ENCODE measurements around the gene PROM2.
"Not testable (repeated sequence)": the region's sequence is repeated elsewhere in the genome, so short reads cannot be mapped to it uniquely, and the experiment has no call there.

PROM2 gene

DNA sequence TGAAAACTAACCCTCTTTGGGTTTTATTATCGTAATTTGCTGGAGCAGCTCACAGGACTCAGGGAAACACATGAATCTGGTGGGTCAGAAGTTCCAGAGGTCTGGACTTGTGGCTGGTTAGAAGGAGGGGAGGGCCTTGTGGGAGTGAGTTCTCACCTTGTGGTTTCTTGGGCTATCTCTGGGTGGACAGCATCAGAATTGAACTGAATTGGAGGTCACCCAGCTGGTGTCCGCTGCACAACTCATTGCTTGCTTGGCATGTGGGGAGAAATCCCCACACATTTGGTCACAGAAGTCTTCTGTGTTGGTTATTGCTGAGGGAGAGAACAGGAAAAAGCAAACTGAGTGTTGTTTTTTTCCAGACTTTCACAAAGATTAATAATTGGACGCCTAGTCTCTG is 39.4 kb upstream of the PROM2 start:
- no peak for DNase-seq
- intact Hi-C loops (cut with DNase I; ENCODE audit: low total_unique reads), result no loop called here
- TF ChIP-seq, protein P1, sequence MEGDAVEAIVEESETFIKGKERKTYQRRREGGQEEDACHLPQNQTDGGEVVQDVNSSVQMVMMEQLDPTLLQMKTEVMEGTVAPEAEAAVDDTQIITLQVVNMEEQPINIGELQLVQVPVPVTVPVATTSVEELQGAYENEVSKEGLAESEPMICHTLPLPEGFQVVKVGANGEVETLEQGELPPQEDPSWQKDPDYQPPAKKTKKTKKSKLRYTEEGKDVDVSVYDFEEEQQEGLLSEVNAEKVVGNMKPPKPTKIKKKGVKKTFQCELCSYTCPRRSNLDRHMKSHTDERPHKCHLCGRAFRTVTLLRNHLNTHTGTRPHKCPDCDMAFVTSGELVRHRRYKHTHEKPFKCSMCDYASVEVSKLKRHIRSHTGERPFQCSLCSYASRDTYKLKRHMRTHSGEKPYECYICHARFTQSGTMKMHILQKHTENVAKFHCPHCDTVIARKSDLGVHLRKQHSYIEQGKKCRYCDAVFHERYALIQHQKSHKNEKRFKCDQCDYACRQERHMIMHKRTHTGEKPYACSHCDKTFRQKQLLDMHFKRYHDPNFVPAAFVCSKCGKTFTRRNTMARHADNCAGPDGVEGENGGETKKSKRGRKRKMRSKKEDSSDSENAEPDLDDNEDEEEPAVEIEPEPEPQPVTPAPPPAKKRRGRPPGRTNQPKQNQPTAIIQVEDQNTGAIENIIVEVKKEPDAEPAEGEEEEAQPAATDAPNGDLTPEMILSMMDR (IDR thresholded peaks at IDR 0.05), result no peak
- H3K27ac ChIP-seq, result no peak overlapping the region
- H3K27me3 ChIP-seq, result no peaks in the 10 kb centered on the region
- no peak overlapping the region for H3K4me3 ChIP-seq
- H3K36me3 ChIP-seq, result peaks cover 0 to 17% (median 0%) of the 10 kb centered on the region in 3 donors
- H3K4me1 ChIP-seq, result no peaks in the 10 kb centered on the region
- H3K9me3 ChIP-seq, result peaks cover 0 to 97% (median 39%) of the 10 kb centered on the region in 3 donors

DNA sequence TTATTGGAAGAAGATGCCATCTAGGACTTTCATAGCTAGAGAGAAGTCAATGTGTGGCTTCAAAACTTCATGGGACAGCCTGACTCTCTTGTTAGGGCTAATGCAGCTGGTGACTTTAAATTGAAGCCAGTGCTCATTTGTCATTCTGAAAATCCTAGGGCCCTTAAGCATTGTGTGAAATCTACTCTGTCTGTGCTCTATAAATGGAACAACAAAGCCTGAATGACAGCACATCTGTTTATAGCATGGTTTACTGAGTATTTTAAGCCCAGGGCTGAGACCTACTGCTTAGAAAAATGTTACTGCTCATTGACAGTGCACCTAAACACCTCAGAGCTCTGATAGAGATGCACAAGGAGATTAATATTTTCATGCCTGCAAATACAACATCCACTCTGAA is 36.1 kb upstream of the PROM2 start:
- no peak overlapping the region for H3K27ac ChIP-seq
- TF ChIP-seq, protein P1 (IDR thresholded peaks at IDR 0.05), result no peak
- H3K9me3 ChIP-seq, result peaks cover 6 to 97% (median 51%) of the 10 kb centered on the region in 3 donors
- H3K27me3 ChIP-seq, result no peaks in the 10 kb centered on the region
- H3K36me3 ChIP-seq, result peaks cover 0 to 9% (median 0%) of the 10 kb centered on the region in 3 donors
- no peak for DNase-seq
- intact Hi-C loops (cut with DNase I; ENCODE audit: low total_unique reads), result no loop called here
- H3K4me3 ChIP-seq, result no peak overlapping the region
- H3K4me1 ChIP-seq, result no peaks in the 10 kb centered on the region

DNA sequence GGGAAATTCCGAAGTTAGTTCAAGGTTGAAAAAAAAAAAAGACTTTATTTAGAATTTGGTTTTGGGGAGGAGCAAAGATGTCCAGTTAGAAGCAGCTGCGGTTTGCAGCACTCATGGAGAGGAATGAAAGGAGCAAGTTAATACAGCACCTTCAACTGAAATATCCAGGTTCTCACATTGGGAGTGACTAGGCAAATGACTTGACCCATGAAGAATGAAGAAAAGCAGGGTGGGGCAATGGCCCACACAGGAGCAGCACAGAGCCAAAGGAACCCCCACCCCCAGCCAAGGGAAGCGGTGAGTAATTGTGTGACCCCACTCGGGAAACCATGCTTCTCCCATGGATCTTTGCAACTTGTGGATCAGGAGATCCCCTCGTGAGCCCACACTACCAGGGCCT is 34.2 kb upstream of the PROM2 start:
- no peak overlapping the region for H3K27ac ChIP-seq
- peaks cover 6 to 89% (median 41%) of the 10 kb centered on the region in 3 donors for H3K9me3 ChIP-seq
- H3K27me3 ChIP-seq, result no peaks in the 10 kb centered on the region
- H3K36me3 ChIP-seq, result peaks cover 0 to 3% (median 0%) of the 10 kb centered on the region in 3 donors
- intact Hi-C loops (cut with DNase I; ENCODE audit: low total_unique reads), result no loop called here
- no peaks in the 10 kb centered on the region for H3K4me1 ChIP-seq
- H3K4me3 ChIP-seq, result no peak overlapping the region
- TF ChIP-seq, protein P1 (IDR thresholded peaks at IDR 0.05), result no peak
- no peak for DNase-seq

DNA sequence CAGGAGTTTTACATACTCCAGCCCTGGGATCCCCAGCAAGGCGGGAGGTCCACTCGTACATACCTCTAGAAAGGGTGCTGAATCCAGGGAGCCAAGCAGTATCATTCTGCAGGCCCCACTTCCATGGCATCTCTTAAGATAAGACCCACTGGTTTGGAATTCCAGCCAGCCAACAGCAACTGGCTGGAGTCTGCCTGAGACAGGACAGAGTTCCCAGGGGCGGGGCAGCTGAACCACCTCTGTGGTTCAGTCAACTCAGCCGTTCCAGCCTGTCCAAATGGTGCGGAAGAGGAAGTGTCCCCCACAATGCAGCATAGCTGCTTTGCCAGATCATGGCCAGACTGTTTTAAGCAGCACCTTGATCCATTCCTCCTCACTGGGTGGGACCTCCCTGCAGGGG is 33.7 kb upstream of the PROM2 start:
- H3K27ac ChIP-seq, result no peak overlapping the region
- intact Hi-C loops (cut with DNase I; ENCODE audit: low total_unique reads), result no loop called here
- no peak overlapping the region for H3K4me3 ChIP-seq
- no peaks in the 10 kb centered on the region for H3K27me3 ChIP-seq
- TF ChIP-seq, protein P1 (IDR thresholded peaks at IDR 0.05), result no peak
- H3K36me3 ChIP-seq, result peaks cover 0 to 3% (median 0%) of the 10 kb centered on the region in 3 donors
- H3K4me1 ChIP-seq, result no peaks in the 10 kb centered on the region
- no peak for DNase-seq
- peaks cover 6 to 89% (median 41%) of the 10 kb centered on the region in 3 donors for H3K9me3 ChIP-seq

DNA sequence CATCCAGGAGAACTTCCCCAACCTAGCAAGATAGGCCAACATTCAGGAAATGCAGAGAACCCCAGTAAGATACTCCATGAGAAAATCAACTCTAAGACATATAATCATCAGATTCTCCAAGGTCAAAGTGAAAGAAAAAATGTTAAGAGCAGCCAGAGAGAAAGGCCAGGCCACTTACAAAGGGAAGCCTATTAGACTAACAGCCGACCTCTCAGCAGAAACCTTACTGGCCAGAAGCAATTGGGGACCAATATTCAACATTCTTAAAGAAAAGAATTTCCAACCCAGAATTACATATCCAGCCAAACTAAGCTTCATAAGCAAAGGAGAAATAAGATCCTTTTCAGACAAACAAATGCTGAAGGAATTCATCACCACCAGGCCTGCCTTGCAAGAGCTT is 32.2 kb upstream of the PROM2 start:
- H3K27me3 ChIP-seq; intact Hi-C loops (cut with DNase I; ENCODE audit: low total_unique reads): not testable (repeated sequence)
- H3K9me3 ChIP-seq, result peaks cover 6 to 89% (median 45%) of the 10 kb centered on the region in 3 donors

DNA sequence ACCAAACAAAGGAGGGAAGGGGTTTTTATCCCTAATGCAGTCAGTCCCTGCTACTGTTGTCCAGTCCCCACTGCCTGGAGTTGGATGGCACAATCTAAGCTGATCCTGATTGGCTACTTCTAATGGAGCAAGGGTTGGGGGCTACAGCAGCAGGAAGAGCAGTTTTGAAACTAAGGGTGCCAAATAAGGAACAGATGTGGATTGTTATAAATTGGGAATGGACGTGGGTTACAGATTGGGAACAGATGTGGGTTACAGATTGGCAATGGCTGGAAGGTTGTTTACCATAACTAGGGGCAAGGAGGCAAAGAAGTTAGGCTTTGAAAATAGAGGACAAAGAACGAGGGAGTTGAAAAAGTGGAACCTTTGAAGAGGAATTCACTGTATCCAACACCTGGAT is 16.0 kb upstream of the PROM2 start:
- H3K4me3 ChIP-seq, result no peak overlapping the region
- H3K9me3 ChIP-seq, result peaks cover 0 to 21% (median 0%) of the 10 kb centered on the region in 3 donors
- TF ChIP-seq, protein P1 (IDR thresholded peaks at IDR 0.05), result no peak
- H3K27ac ChIP-seq, result no peak overlapping the region
- no peaks in the 10 kb centered on the region for H3K27me3 ChIP-seq
- intact Hi-C loops (cut with DNase I; ENCODE audit: low total_unique reads), result no loop called here
- no peaks in the 10 kb centered on the region for H3K36me3 ChIP-seq
- no peaks in the 10 kb centered on the region for H3K4me1 ChIP-seq
- DNase-seq, result no peak

More for the DNA sequence above, 32.2 kb upstream of the PROM2 start:
- DNase-seq, H3K4me1 ChIP-seq, H3K27ac ChIP-seq, H3K4me3 ChIP-seq, H3K36me3 ChIP-seq: not testable (repeated sequence)
